Lower leg skin (tissue), 4 donors: ENCODE data around the gene MTERF4. TPM values are rescaled to one million over a fixed set of nuclear protein-coding genes. Genes with fewer than 3 reads are reported as not detected.

ENCODE experiments used
- DNase-seq, 2 donors: peaks; one replicate each; pipeline ENCODE4 v3.0.0-alpha.2; 2019; ENCODE audit warnings: low spot score in 2 of 2
- H3K4me3 ChIP-seq: fragments of 200-600 bp; sonication (generic); 2 replicates; pipeline ENCODE4 v1.5.1; 2017; ENCODE audit warnings: mild to moderate bottlenecking, low read depth; ENCODE audit not compliant: poor library complexity, severe bottlenecking
- CTCF ChIP-seq, 3 donors: fragments of 450-650 bp; IDR thresholded peaks; one replicate each; pipeline ENCODE4 v1.5.1; 2016; ENCODE audit warnings: antibody characterized with exemption in 3 of 3, mild to moderate bottlenecking in 3 of 3, moderate library complexity in 2 of 3
- POLR2A ChIP-seq, 2 donors: fragments of 450-650 bp; IDR thresholded peaks; one replicate each; pipeline ENCODE4 v1.6.1; 2016 to 2017; ENCODE audit warnings: antibody characterized with exemption in 2 of 2, mild to moderate bottlenecking in 1 of 2, moderate library complexity in 1 of 2
- WGBS, 2 donors: methylation state at CpG; one replicate each; pipeline ENCODE4 v1.1.5; 2018; 5-methylcytosine and 5-hydroxymethylcytosine counted together
- intact Hi-C: fragments of 100-400 bp; cut with DNase I; formaldehyde crosslinking; loops from one replicate; pipeline ENCODE4 v1.15.0; 2023; ENCODE audit warnings: low total_unique reads
- total RNA-seq, 4 donors: library from RNA; depleted of rRNA; stranded (reverse); fragments of >200 nt; gene quantifications; one replicate each; pipeline ENCODE4 v1.1.0, GENCODE V29; 2016

The MTERF4 gene
- total RNA-seq, 4 donors from 2014 or later = 26.4 to 58.2 (median 44.7) TPM

DNA sequence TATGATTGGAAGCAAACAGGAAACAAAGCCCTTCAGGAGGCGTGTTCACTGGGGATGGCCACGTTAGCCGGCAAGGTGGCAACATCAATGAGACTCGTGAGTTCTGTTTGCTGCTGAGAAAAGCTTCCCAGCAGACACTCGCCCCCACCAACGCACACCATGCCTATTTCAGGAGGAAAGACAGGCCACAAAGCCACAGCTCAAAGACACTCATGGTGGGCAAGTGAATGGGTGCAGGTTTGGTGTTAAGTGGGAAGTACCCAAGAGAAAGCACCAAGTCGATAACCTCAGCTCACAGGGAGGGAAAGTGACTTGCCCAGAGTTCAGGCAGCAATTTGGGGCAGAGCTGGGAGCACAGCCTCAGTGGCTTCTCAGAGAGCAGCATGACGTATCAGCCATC, 10.5 kb upstream of the MTERF4 start:
- intact Hi-C loops = no loop called here
- TF ChIP-seq POLR2A (IDR thresholded peaks at IDR 0.05) (no peak), CTCF (IDR thresholded peaks at IDR 0.05) (no peak)
- DNase-seq = no peak
- 82 to 90% methylated on average over 8 of the region's 8 CpGs for WGBS, 2 donors
- no peak overlapping the region for H3K4me3 ChIP-seq

- intact Hi-C loops = no loop called here
- WGBS, 2 donors = 93 to 96% methylated on average over 17 of the region's 17 CpGs
- DNase-seq = no peak
- no peak overlapping the region for H3K4me3 ChIP-seq
- TF ChIP-seq CTCF (IDR thresholded peaks at IDR 0.05) (no peak), POLR2A (IDR thresholded peaks at IDR 0.05) (no peak)
Measured at GRCh38 chr2:241112046-241112445, 10.0 kb upstream of the MTERF4 start.

GRCh38 chr2:241111440-241111805, 9.3 kb upstream of the MTERF4 start:
- TF ChIP-seq CTCF (IDR thresholded peaks at IDR 0.05) = no peak
- no peak for TF ChIP-seq POLR2A (IDR thresholded peaks at IDR 0.05)
- no peak overlapping the region for H3K4me3 ChIP-seq
- 87 to 88% methylated on average over 9 of the region's 9 CpGs for WGBS, 2 donors
- intact Hi-C loops = no loop called here
- DNase-seq = no peak

- WGBS, 2 donors = 83 to 87% methylated on average over 15 to 19 of the region's 19 CpGs
- intact Hi-C loops = no loop called here
- TF ChIP-seq CTCF (IDR thresholded peaks at IDR 0.05) (no peak), POLR2A (IDR thresholded peaks at IDR 0.05) (no peak)
- peak in 1 of 2 donors; percentile 64 for DNase-seq
- no peak overlapping the region for H3K4me3 ChIP-seq
Measured at GRCh38 chr2:241110607-241111439, 8.7 kb upstream of the MTERF4 start.

- TF ChIP-seq POLR2A (IDR thresholded peaks at IDR 0.05) = no peak
- no peak for TF ChIP-seq CTCF (IDR thresholded peaks at IDR 0.05)
- peak in 1 of 2 donors; percentile 56 for DNase-seq
- intact Hi-C loops = no loop called here
- 84 to 95% methylated on average over 9 of the region's 9 CpGs for WGBS, 2 donors
- H3K4me3 ChIP-seq = no peak overlapping the region
Measured at GRCh38 chr2:241110089-241110606, 8.1 kb upstream of the MTERF4 start.
